Bone marrow (tissue), 2 donors: ENCODE data around the gene RSRC1.
"Not testable (repeated sequence)": the region's sequence is repeated elsewhere in the genome, so short reads cannot be mapped to it uniquely, and the experiment has no call there.

ENCODE experiments used
- DNase-seq, 2 donors: peaks; one replicate each; lab custom pipeline; 2025; lab: John Stamatoyannopoulos, UW

RSRC1 gene

GRCh38 chr3:158404131-158404718 lies 294.3 kb downstream of the RSRC1 start:
- no peak for DNase-seq

- no peak for DNase-seq
Observed at GRCh38 chr3:158405507-158405906, 295.6 kb downstream of the RSRC1 start.

- DNase-seq, result no peak
Observed at GRCh38 chr3:158407844-158408517, 298.1 kb downstream of the RSRC1 start.

- not testable (repeated sequence) for DNase-seq
Observed at GRCh38 chr3:158408518-158408897, 298.6 kb downstream of the RSRC1 start.

- DNase-seq, result no peak
Observed at GRCh38 chr3:158418035-158418434, 308.1 kb downstream of the RSRC1 start.

- no peak for DNase-seq
Observed at GRCh38 chr3:158419820-158420653, 310.1 kb downstream of the RSRC1 start.

- no peak for DNase-seq
Observed at GRCh38 chr3:158420654-158421396, 310.9 kb downstream of the RSRC1 start.

GRCh38 chr3:158430448-158430847 lies 320.6 kb downstream of the RSRC1 start:
- DNase-seq, result no peak

- DNase-seq, result no peak
Observed at GRCh38 chr3:158430968-158431367, 321.1 kb downstream of the RSRC1 start.

GRCh38 chr3:158431829-158432228 lies 321.9 kb downstream of the RSRC1 start:
- DNase-seq, result no peak

- peak in 1 of 2 donors; percentile 27 for DNase-seq
Observed at GRCh38 chr3:158434412-158435038, 324.6 kb downstream of the RSRC1 start.

- no peak for DNase-seq
Observed at GRCh38 chr3:158443632-158444031, 333.7 kb downstream of the RSRC1 start.

- no peak for DNase-seq
Observed at GRCh38 chr3:158447408-158447807, 337.5 kb downstream of the RSRC1 start.

GRCh38 chr3:158451405-158452055 lies 341.6 kb downstream of the RSRC1 start:
- DNase-seq, result peak in 1 of 2 donors; percentile 10

- no peak for DNase-seq
Observed at GRCh38 chr3:158452334-158452733, 342.4 kb downstream of the RSRC1 start.

GRCh38 chr3:158453004-158453403 lies 343.1 kb downstream of the RSRC1 start:
- DNase-seq, result no peak

- DNase-seq, result no peak
Observed at GRCh38 chr3:158453865-158454264, 344.0 kb downstream of the RSRC1 start.

GRCh38 chr3:158455406-158455805 lies 345.5 kb downstream of the RSRC1 start:
- DNase-seq, result no peak

- no peak for DNase-seq
Observed at GRCh38 chr3:158456114-158456513, 346.2 kb downstream of the RSRC1 start.

- DNase-seq, result no peak
Observed at GRCh38 chr3:158458464-158458863, 348.6 kb downstream of the RSRC1 start.

GRCh38 chr3:158460926-158461325 lies 351.0 kb downstream of the RSRC1 start:
- no peak for DNase-seq
